ENCODE results near the gene OGDH.
"Not testable (repeated sequence)": the region's sequence is repeated elsewhere in the genome, so short reads cannot be mapped to it uniquely, and the experiment has no call there.

OGDH gene

GRCh38 chr7:44561481-44561880 is 44.9 kb upstream of the OGDH start:
- no peaks in the 10 kb centered on the region for H3K9me3 ChIP-seq (ENCODE audit: low read length)
- no peak overlapping the region for H2AFZ ChIP-seq (ENCODE audit: low read length)
- no peaks in the 10 kb centered on the region for H3K79me2 ChIP-seq (ENCODE audit: insufficient read depth, low read length)
- H3K9me2 ChIP-seq (ENCODE audit: low read depth, low read length), result no peaks in the 10 kb centered on the region
- H3K27ac ChIP-seq (ENCODE audit: low read depth, low read length, poor library complexity, severe bottlenecking), result no peak overlapping the region
- H3F3A ChIP-seq (ENCODE audit: insufficient read depth, low read length), result no peaks in the 10 kb centered on the region
- H4K20me1 ChIP-seq (ENCODE audit: insufficient read depth, low read length), result no peaks in the 10 kb centered on the region
- peaks cover 33% of the 10 kb centered on the region for H3K36me3 ChIP-seq (ENCODE audit: insufficient read depth, low read length)
- TF ChIP-seq, protein P1, sequence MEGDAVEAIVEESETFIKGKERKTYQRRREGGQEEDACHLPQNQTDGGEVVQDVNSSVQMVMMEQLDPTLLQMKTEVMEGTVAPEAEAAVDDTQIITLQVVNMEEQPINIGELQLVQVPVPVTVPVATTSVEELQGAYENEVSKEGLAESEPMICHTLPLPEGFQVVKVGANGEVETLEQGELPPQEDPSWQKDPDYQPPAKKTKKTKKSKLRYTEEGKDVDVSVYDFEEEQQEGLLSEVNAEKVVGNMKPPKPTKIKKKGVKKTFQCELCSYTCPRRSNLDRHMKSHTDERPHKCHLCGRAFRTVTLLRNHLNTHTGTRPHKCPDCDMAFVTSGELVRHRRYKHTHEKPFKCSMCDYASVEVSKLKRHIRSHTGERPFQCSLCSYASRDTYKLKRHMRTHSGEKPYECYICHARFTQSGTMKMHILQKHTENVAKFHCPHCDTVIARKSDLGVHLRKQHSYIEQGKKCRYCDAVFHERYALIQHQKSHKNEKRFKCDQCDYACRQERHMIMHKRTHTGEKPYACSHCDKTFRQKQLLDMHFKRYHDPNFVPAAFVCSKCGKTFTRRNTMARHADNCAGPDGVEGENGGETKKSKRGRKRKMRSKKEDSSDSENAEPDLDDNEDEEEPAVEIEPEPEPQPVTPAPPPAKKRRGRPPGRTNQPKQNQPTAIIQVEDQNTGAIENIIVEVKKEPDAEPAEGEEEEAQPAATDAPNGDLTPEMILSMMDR (IDR thresholded peaks at IDR 0.05; ENCODE audit: low read length), result no peak
- no peak for TF ChIP-seq EZH2 (IDR thresholded peaks at IDR 0.05; ENCODE audit: borderline replicate concordance, low read length)
- H3K9ac ChIP-seq (ENCODE audit: low read length), result no peak overlapping the region
- no peaks in the 10 kb centered on the region for H3K27me3 ChIP-seq (ENCODE audit: insufficient read depth, low read length)
- H3K4me2 ChIP-seq (ENCODE audit: low read length), result no peak overlapping the region
- H3K4me3 ChIP-seq (ENCODE audit: low read depth, low read length, poor library complexity, severe bottlenecking), result no peak overlapping the region
- no peaks in the 10 kb centered on the region for H3K4me1 ChIP-seq (ENCODE audit: insufficient read depth, low read length, severe bottlenecking)

DNA sequence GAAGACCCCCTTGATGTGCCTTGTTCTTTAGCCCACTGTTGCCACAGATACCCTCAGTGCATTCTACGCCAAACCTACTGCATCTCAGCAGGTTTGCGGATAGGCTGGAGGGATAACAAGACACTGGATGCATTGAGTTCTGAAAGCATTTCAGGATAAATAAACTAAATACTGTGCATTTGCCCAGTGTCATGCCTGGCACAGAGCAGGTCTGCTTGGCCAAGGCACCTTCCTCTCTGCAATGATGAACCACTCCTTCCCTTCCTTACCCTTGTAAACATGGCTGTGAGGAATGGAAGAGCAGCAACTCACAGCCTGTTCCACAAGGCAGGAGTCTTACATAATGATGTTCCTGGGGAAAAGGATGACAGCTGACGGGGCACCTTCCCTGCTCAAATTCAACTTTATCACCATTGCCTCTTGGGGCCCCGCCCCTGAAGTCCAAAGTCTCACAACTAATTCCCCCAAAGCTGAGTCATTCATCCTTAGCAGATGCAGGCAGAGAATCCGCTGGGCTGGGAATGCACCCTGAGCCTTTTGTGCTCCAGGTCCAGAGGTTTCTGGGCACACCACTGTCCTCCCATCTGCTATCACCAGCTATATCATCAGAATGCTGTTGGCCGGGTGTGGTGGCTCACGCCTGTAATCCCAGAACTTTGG is 44.3 kb upstream of the OGDH start:
- H4K20me1 ChIP-seq (ENCODE audit: insufficient read depth, low read length), result no peaks in the 10 kb centered on the region
- no peaks in the 10 kb centered on the region for H3F3A ChIP-seq (ENCODE audit: insufficient read depth, low read length)
- H3K9me2 ChIP-seq (ENCODE audit: low read depth, low read length), result no peaks in the 10 kb centered on the region
- H3K36me3 ChIP-seq (ENCODE audit: insufficient read depth, low read length), result peaks cover 38% of the 10 kb centered on the region
- no peaks in the 10 kb centered on the region for H3K27me3 ChIP-seq (ENCODE audit: insufficient read depth, low read length)
- no peak overlapping the region for H2AFZ ChIP-seq (ENCODE audit: low read length)
- no peak overlapping the region for H3K4me3 ChIP-seq (ENCODE audit: low read depth, low read length, poor library complexity, severe bottlenecking)
- H3K27ac ChIP-seq (ENCODE audit: low read depth, low read length, poor library complexity, severe bottlenecking), result no peak overlapping the region
- H3K4me1 ChIP-seq (ENCODE audit: insufficient read depth, low read length, severe bottlenecking), result no peaks in the 10 kb centered on the region
- H3K4me2 ChIP-seq (ENCODE audit: low read length), result no peak overlapping the region
- no peaks in the 10 kb centered on the region for H3K9me3 ChIP-seq (ENCODE audit: low read length)
- no peaks in the 10 kb centered on the region for H3K79me2 ChIP-seq (ENCODE audit: insufficient read depth, low read length)
- no peak for TF ChIP-seq EZH2 (IDR thresholded peaks at IDR 0.05; ENCODE audit: borderline replicate concordance, low read length)
- TF ChIP-seq, protein P1 (IDR thresholded peaks at IDR 0.05; ENCODE audit: low read length), result no peak
- no peak overlapping the region for H3K9ac ChIP-seq (ENCODE audit: low read length)

DNA sequence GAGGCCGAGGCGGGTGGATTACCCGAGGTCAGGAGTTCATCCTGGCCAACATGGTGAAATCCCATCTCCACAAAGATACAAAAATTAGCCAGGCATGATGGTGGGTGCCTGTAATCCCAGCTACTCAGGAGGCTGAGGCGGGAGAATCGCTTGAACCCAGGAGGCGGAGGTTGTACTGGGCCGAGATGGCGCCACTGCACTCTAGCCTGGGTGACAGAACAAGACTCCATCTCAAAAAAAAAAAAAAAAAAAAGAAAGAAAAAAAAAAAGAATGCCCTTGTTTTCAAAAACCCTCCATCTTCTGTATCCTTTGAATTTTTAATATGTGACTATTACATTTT is 43.8 kb upstream of the OGDH start:
- not testable (repeated sequence) for H3K27ac ChIP-seq (ENCODE audit: low read depth, low read length, poor library complexity, severe bottlenecking); H4K20me1 ChIP-seq (ENCODE audit: insufficient read depth, low read length); H3K4me1 ChIP-seq (ENCODE audit: insufficient read depth, low read length, severe bottlenecking); H3K9ac ChIP-seq (ENCODE audit: low read length); H3K27me3 ChIP-seq (ENCODE audit: insufficient read depth, low read length); H3K4me3 ChIP-seq (ENCODE audit: low read depth, low read length, poor library complexity, severe bottlenecking); H3F3A ChIP-seq (ENCODE audit: insufficient read depth, low read length); H3K4me2 ChIP-seq (ENCODE audit: low read length); H2AFZ ChIP-seq (ENCODE audit: low read length); H3K9me2 ChIP-seq (ENCODE audit: low read depth, low read length); H3K9me3 ChIP-seq (ENCODE audit: low read length); H3K79me2 ChIP-seq (ENCODE audit: insufficient read depth, low read length)
- peaks cover 43% of the 10 kb centered on the region for H3K36me3 ChIP-seq (ENCODE audit: insufficient read depth, low read length)

GRCh38 chr7:44563171-44563679 is 43.2 kb upstream of the OGDH start:
- no peak overlapping the region for H2AFZ ChIP-seq (ENCODE audit: low read length)
- no peak overlapping the region for H3K9ac ChIP-seq (ENCODE audit: low read length)
- no peaks in the 10 kb centered on the region for H4K20me1 ChIP-seq (ENCODE audit: insufficient read depth, low read length)
- no peaks in the 10 kb centered on the region for H3K79me2 ChIP-seq (ENCODE audit: insufficient read depth, low read length)
- peaks cover 49% of the 10 kb centered on the region for H3K36me3 ChIP-seq (ENCODE audit: insufficient read depth, low read length)
- no peak for TF ChIP-seq EZH2 (IDR thresholded peaks at IDR 0.05; ENCODE audit: borderline replicate concordance, low read length)
- TF ChIP-seq, protein P1 (IDR thresholded peaks at IDR 0.05; ENCODE audit: low read length), result no peak
- H3K4me1 ChIP-seq (ENCODE audit: insufficient read depth, low read length, severe bottlenecking), result no peaks in the 10 kb centered on the region
- no peaks in the 10 kb centered on the region for H3K9me2 ChIP-seq (ENCODE audit: low read depth, low read length)
- H3K4me3 ChIP-seq (ENCODE audit: low read depth, low read length, poor library complexity, severe bottlenecking), result no peak overlapping the region
- no peaks in the 10 kb centered on the region for H3F3A ChIP-seq (ENCODE audit: insufficient read depth, low read length)
- H3K27me3 ChIP-seq (ENCODE audit: insufficient read depth, low read length), result no peaks in the 10 kb centered on the region
- no peaks in the 10 kb centered on the region for H3K9me3 ChIP-seq (ENCODE audit: low read length)
- no peak overlapping the region for H3K27ac ChIP-seq (ENCODE audit: low read depth, low read length, poor library complexity, severe bottlenecking)
- no peak overlapping the region for H3K4me2 ChIP-seq (ENCODE audit: low read length)

Data from OCI-LY1 (cell line).